ENCODE results near the gene ST8SIA1.

- TF ChIP-seq YY1 (IDR thresholded peaks at IDR 0.05; ENCODE audit: insufficient read depth, insufficient read length) (no peak), ZNF274 (IDR thresholded peaks at IDR 0.05; ENCODE audit: low read depth, low read length) (no peak)
Measured at GRCh38 chr12:22310709-22311108, 23.8 kb downstream of the ST8SIA1 start.
